Transverse colon (tissue), 4 donors: ENCODE data around the gene VNN1. TPM values are rescaled to one million over a fixed set of nuclear protein-coding genes. Genes with fewer than 3 reads are reported as not detected.
"Not testable (repeated sequence)": the region's sequence is repeated elsewhere in the genome, so short reads cannot be mapped to it uniquely, and the experiment has no call there.

Experiments used
- DNase-seq: peaks from one replicate; pipeline ENCODE4 v3.0.0-alpha.2; 2019
- H3K27ac ChIP-seq, 4 donors: fragments of 200-600 bp; sonication (generic); 2 replicates each; pipeline ENCODE4 v1.5.1; 2016 to 2018; ENCODE audit warnings: inconsistent platforms in 4 of 4
- H3K27me3 ChIP-seq: fragments of 200-600 bp; sonication (generic); 2 replicates; pipeline ENCODE4 v1.5.1; 2017; ENCODE audit warnings: inconsistent platforms
- H3K36me3 ChIP-seq, 4 donors: fragments of 200-600 bp; sonication (generic); 2 replicates each; pipeline ENCODE4 v1.5.1; 2017 to 2019; ENCODE audit warnings: inconsistent platforms in 4 of 4
- H3K4me1 ChIP-seq, 4 donors: fragments of 200-600 bp; sonication (generic); 2 replicates each; pipeline ENCODE4 v1.5.1; 2017 to 2020; ENCODE audit warnings: inconsistent platforms in 4 of 4
- H3K4me3 ChIP-seq, 4 donors: fragments of 200-600 bp; sonication (generic); 1 replicate in 1 of 4; 2 replicates in 3 of 4; pipeline versions ENCODE4 v1.5.1 to v1.6.1; 2017 to 2019; ENCODE audit warnings: inconsistent platforms in 4 of 4
- H3K9me3 ChIP-seq, 2 donors: fragments of 200-600 bp; sonication (generic); 2 replicates each; pipeline ENCODE4 v1.5.1; 2017 to 2019; ENCODE audit warnings: inconsistent platforms in 2 of 2
- EP300 ChIP-seq: sonication (generic); formaldehyde crosslinking; IDR thresholded peaks from one replicate; pipeline ENCODE4 v1.6.1; 2017; ENCODE audit warnings: antibody characterized with exemption, low read depth
- POLR2A ChIP-seq: fragments of 450-650 bp; IDR thresholded peaks from one replicate; pipeline ENCODE4 v1.6.1; 2016; ENCODE audit warnings: antibody characterized with exemption, mild to moderate bottlenecking, moderate library complexity
- POLR2AphosphoS5 ChIP-seq, 3 donors: sonication (generic); formaldehyde crosslinking; IDR thresholded peaks; one replicate each; pipeline ENCODE4 v1.6.1; 2016; ENCODE audit warnings: antibody characterized with exemption in 3 of 3
- WGBS, 2 donors: methylation state at CpG; one replicate each; pipeline ENCODE4 v1.1.5; 2018; ENCODE audit warnings: low coverage in 1 of 2; 5-methylcytosine and 5-hydroxymethylcytosine counted together
- in situ Hi-C, 4 donors: fragments of 200-750 bp; cut with MboI; loops; one replicate each; pipeline versions ENCODE4 v1.15.0 to v1.15.1; 2017; ENCODE audit warnings: low sequenced_read_pairs in 3 of 4, low pct_ligation_motif_present in 1 of 4, low pct_unique_long_range_greater_than_20kb in 1 of 4
- intact Hi-C: fragments of 100-400 bp; cut with DNase I; formaldehyde crosslinking; loops from one replicate; pipeline ENCODE4 v1.15.1; 2023; ENCODE audit warnings: low total_unique reads
- total RNA-seq, 4 donors: library from RNA; depleted of rRNA; stranded (reverse); fragments of >200 nt; gene quantifications; one replicate each; pipeline ENCODE4 v1.1.0, GENCODE V29; 2016
- TF ChIP-seq, protein P1 (sequence below), 5 experiments: fragments of 200-600 bp in 3 of 5; fragments of 450-650 bp in 2 of 5; sonication (generic) in 3 of 5; IDR thresholded peaks; 1 replicate in 2 of 5; 2 replicates in 3 of 5; pipeline ENCODE4 v1.5.1; 2016 to 2017; ENCODE audit warnings: antibody characterized with exemption in 5 of 5, inconsistent platforms in 3 of 5, mild to moderate bottlenecking in 2 of 5, moderate library complexity in 1 of 5

VNN1 gene
- total RNA-seq, 4 donors from 2014 or later = 0.75 to 39.5 (median 2.1) TPM; not detected in 1

DNA sequence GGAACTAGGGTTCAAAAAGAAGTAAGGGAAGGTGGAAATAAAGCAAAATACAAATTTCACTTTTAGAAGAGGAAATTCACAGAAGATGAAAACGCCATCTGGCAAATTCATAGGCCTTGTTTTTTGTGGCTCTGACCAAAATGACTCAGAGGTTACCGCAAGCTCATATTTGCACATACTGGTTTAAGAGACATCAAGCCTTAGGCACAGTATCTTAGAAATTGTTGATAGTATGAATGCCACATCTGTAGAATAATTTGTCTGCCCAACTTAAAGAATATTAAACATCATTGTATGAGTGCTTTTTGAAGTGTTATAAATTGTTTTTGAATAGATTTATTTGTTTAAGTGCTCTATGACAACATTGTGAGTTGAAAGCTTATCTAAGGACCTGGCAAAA is 65.5 kb downstream of the VNN1 start:
- WGBS, 2 donors = 46 to 50% methylated on average over 2 of the region's 2 CpGs

DNA sequence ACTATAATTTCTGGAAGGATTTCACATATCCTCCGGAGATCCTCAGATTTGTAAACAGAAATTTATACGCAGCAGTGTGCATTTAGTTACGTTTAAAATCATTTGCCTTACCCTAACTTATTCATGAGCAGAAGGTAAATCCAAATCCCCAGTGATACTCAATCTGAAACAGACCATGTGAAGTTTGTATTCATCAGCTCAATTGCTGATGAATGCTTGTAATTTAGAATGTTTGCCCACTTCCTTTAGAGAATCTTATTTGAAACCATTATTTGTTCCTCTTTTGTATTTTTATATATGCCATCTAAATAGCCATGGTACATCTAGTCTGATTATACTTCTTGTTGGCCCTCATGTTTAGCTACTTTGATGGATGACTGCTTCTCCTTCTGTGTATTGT is 70.3 kb downstream of the VNN1 start:
- H3K27me3 ChIP-seq = no peaks in the 10 kb centered on the region
- H3K4me3 ChIP-seq = no peak overlapping the region
- H3K27ac ChIP-seq = no peak overlapping the region
- no peaks in the 10 kb centered on the region for H3K4me1 ChIP-seq
- H3K9me3 ChIP-seq = no peaks in the 10 kb centered on the region
- TF ChIP-seq POLR2AphosphoS5 (IDR thresholded peaks at IDR 0.05) (no peak), POLR2A (no peak), EP300 (no peak)
- WGBS, 2 donors = 66 to 92% methylated on average over 3 of the region's 3 CpGs
- no peak for DNase-seq
- in situ Hi-C loops (no loop called here), intact Hi-C loops (no loop called here)
- H3K36me3 ChIP-seq = no peaks in the 10 kb centered on the region

More for the DNA sequence above, 65.5 kb downstream of the VNN1 start:
- Histone ChIP-seq H3K27me3 (no peaks in the 10 kb centered on the region), H3K27ac (no peak overlapping the region), H3K36me3 (no peaks in the 10 kb centered on the region), H3K4me3 (no peak overlapping the region), H3K4me1 (no peaks in the 10 kb centered on the region), H3K9me3 (no peaks in the 10 kb centered on the region)
- in situ Hi-C loops (no loop called here), intact Hi-C loops (no loop called here)
- TF ChIP-seq POLR2AphosphoS5 (IDR thresholded peaks at IDR 0.05) (no peak), EP300 (no peak), POLR2A (no peak)
- TF ChIP-seq, protein P1, sequence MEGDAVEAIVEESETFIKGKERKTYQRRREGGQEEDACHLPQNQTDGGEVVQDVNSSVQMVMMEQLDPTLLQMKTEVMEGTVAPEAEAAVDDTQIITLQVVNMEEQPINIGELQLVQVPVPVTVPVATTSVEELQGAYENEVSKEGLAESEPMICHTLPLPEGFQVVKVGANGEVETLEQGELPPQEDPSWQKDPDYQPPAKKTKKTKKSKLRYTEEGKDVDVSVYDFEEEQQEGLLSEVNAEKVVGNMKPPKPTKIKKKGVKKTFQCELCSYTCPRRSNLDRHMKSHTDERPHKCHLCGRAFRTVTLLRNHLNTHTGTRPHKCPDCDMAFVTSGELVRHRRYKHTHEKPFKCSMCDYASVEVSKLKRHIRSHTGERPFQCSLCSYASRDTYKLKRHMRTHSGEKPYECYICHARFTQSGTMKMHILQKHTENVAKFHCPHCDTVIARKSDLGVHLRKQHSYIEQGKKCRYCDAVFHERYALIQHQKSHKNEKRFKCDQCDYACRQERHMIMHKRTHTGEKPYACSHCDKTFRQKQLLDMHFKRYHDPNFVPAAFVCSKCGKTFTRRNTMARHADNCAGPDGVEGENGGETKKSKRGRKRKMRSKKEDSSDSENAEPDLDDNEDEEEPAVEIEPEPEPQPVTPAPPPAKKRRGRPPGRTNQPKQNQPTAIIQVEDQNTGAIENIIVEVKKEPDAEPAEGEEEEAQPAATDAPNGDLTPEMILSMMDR (IDR thresholded peaks at IDR 0.05) = no peak
- DNase-seq = no peak

DNA sequence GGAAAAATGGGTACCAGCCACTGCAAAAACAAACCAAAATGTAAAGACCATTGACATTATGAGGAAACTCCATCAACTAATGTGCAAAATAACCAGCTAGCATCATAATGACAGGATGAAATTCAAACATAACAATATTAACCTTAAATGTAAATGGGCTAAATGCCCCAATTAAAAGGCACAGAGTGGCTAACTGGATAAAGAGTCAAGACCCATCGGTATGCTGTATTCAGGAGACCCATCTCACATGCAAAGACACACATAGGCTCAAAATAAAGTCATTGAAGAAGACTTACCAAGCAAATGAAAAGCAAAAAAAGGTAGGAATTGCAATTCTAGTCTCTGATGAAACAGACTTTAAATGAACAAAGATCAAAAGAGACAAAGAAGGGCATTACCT is 76.7 kb downstream of the VNN1 start:
- H3K27ac ChIP-seq, H3K9me3 ChIP-seq, H3K27me3 ChIP-seq, H3K36me3 ChIP-seq, H3K4me3 ChIP-seq, in situ Hi-C loops, intact Hi-C loops, DNase-seq, H3K4me1 ChIP-seq: not testable (repeated sequence)
- 67 to 84% methylated on average over 1 of the region's 1 CpG for WGBS, 2 donors

DNA sequence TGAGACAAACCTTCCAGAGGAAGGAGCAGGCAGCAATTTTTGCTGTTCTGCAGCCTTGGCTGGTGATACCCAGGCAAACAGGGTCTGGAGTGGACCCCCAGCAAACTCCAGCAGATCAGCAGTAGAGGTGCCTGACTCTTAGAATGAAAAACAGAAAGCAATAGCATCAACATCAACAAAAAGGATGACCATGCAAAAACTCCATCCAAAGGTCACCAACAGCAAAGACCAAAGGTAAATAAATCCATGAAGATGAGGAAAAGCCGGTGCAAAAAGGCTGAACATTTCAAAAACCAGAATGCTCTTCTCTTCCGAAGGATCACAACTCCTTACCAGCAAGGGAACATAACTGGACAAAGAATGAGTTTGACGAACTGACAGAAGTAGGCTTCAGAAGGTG is 77.9 kb downstream of the VNN1 start:
- DNase-seq, H3K27ac ChIP-seq, H3K4me1 ChIP-seq, in situ Hi-C loops, H3K4me3 ChIP-seq, H3K27me3 ChIP-seq, intact Hi-C loops, H3K9me3 ChIP-seq, H3K36me3 ChIP-seq: not testable (repeated sequence)
- WGBS, 2 donors = 64 to 77% methylated on average over 3 of the region's 3 CpGs

DNA sequence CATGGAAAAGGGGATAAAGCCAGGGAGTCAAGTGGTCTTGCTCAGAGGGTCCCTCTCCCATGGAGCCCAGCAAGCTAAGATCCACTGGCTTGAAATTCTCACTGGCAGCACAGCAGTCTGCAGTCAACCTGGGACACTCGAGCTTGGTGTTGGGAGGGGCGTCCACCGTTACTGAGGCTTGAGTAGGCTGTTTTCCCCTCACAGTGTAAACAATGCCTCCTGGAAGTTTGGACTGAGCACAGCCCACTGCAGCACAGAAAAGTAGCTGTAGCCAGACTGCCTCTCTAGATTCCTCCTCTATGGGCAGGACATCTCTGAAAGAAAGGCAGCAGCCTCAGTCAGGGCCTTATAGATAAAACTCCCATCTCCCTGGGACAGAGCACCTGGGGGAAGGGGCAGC is 78.6 kb downstream of the VNN1 start:
- DNase-seq, intact Hi-C loops, in situ Hi-C loops, H3K27ac ChIP-seq, H3K4me1 ChIP-seq, H3K9me3 ChIP-seq, H3K27me3 ChIP-seq, H3K4me3 ChIP-seq, H3K36me3 ChIP-seq: not testable (repeated sequence)
- 51% methylated on average over 3 of the region's 3 CpGs; no CpG with 5 or more reads in 1 of the 2 donors for WGBS, 2 donors

DNA sequence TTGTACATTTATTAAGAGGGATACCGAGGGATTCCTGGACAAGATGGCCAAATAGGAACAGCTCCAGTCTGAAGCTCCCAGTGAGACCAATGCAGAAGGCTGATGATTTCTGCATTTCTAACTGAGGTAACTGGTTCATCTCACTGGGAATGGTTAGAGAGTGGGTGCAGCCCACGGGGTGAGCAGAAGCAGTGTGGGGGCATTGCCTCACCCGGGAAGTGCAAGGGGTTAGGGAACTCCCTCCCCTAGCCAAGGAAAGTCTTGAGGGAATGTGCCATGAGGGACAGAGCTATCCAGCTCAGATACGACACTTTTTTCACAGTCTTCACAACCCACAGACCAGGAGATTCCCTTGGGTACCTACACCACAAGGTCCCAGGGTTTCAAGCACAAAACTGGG is 79.1 kb downstream of the VNN1 start:
- H3K27me3 ChIP-seq = no peaks in the 10 kb centered on the region
- no peak overlapping the region for H3K27ac ChIP-seq
- DNase-seq = no peak
- no peaks in the 10 kb centered on the region for H3K36me3 ChIP-seq
- H3K4me3 ChIP-seq = no peak overlapping the region
- intact Hi-C loops (no loop called here), in situ Hi-C loops (no loop called here)
- TF ChIP-seq EP300 (no peak), POLR2A (no peak), POLR2AphosphoS5 (IDR thresholded peaks at IDR 0.05) (no peak)
- TF ChIP-seq, protein P1 (IDR thresholded peaks at IDR 0.05) = no peak
- WGBS, 2 donors = 85 to 100% methylated on average over 1 to 4 of the region's 4 CpGs
- no peaks in the 10 kb centered on the region for H3K4me1 ChIP-seq
- H3K9me3 ChIP-seq = peaks cover 0 to 3% of the 10 kb centered on the region in 2 donors
